DMS114 treated with DMSO at 0.1 percent for 48 hours (cell line): ENCODE data around the gene SASS6.
"Not testable (repeated sequence)": the region's sequence is repeated elsewhere in the genome, so short reads cannot be mapped to it uniquely, and the experiment has no call there.

Experiments used
- DNase-seq: peaks from one replicate; lab custom pipeline; 2025; ENCODE audit not compliant: unreplicated experiment; lab: John Stamatoyannopoulos, UW

The SASS6 gene

DNA sequence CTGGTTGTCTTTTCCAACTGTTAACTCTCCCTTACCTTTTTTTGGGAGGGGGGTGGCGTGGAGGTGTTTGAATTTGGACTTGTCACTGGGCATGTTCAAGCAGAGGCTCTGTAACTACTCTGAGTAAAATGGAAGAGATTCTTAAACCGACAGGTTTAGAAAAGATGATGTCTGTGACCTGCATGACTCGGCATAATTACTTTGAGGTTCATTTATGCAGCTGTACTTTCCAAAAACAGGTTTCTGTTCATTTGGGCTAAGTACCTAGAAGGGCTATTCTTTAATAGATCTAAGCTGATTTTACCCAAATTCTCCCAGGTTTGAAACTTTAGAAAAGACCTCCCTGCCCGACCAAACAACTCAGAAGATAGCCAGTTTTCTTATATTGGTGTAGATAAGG is 82.6 kb downstream of the SASS6 start:
- DNase-seq = no peak

DNA sequence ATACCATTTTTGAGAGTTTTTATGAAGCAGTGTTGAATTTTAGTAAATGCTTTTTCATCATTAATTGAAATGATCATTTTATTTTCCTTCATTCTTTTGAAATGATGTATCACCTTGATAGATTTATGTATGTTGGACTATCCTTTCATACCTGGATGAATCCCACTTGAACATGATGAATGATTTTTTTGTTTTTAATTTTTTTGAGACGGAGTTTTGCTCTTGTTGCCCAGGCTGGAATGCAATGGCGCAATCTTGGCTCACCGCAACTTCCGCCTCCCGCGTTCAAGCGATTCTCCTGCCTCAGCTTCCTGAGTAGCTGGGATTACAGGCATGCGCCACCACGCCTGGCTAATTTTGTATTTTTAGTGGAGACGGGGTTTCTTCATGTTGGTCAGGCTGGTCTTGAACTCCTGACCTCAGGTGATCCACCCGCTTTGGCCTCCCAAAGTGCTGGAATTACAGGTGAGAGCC is 85.5 kb downstream of the SASS6 start:
- not testable (repeated sequence) for DNase-seq

GRCh38 chr1:100045206-100045605 is 87.5 kb downstream of the SASS6 start:
- DNase-seq = no peak

DNA sequence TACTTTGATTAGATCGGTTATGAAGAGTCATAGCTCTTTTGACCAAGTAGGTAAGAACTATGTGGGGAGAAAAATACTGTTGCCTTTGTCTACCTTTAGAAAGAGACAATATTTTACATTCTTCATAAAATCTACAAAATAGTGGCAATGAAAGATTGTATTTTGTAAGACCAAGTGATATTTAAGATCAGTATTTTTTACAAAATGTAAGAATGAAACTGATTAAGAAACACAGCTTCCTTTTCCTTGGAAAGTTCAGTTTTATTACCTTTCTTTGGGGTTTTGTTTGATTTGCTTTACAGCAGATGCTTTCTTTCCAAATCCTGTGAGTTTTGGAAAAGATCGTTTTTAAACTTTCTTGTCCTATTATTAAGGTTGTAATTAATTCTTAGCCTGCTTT is 93.1 kb downstream of the SASS6 start:
- no peak for DNase-seq

DNA sequence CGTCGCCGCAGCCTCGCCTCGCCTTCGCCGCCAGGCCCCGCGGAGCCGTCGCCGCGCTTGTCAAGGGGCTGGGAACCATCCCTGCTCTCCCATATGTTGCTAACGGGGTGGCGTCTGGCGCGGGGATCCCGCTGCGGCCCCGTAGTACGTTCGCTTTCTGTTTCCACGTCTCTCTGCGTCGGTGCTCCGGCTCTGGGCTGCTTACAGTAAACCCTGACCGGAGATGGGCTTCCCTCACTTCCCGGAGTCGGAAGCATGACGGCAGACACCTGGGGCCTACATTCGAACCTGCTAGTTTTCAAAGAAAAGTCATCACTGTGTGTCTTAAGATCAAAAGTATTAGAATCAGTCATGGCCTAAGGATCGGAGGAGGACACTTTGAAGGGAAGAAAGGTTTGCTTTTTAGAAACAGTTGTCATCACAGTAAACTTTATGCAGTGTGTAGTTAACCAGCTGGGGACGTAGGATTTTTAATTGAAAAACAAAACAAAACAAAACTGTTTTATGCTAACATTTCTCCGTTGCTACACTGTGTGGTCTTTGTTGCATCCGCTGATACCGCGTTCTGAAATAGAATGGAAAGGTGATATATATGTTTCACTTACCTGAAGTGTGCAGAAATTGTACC is 94.0 kb downstream of the SASS6 start:
- DNase-seq = peak; percentile 27

DNA sequence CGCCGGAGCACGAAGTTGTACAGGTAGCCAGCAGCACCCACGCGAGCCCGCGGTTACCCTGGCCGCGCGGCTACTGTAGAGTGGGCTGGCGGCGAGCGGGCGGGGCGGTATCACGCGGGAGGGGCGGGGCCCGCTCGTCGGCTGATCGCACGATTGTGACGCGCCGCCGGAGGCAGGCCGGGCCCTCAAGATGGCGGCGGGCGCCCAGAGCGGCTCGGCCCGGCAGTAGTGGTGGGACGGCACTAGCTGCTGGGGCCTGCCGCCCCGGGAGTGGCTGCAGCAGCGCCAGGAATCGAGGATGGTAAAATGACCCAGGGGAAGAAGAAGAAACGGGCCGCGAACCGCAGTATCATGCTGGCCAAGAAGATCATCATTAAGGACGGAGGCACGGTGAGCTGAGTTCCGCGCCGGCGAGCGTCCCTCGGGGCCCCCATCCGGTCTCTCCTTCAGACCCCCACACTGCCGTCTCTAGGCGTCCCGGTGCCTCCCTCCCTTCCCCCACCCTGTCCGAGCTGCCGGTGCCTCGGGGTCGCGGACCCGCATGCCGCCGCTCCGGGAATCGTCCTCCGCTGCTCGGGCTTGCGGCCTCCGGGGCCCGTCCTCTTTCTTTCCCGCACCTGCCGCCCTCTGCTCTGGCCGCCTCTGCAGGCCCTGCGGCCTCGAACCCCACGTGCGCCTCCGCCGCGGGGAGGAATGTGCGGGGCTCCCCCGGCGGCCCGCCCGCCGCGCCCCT is 94.6 kb downstream of the SASS6 start:
- peak; percentile 68 for DNase-seq

DNA sequence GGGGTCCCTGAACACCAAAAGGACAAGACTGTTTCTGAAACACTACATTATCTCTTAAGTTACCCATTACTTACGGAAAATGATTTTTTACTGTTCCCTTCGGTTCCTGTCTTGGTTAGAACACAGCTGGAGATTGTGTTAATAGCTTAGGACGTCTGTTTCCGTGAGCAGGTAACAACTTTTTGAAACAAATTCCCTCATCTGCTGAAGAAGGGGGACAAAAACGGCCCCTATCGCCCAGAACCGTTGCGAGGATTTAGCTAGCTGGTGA is 95.1 kb downstream of the SASS6 start:
- DNase-seq = peak; percentile 52

- DNase-seq = peak; percentile 40
Measured at GRCh38 chr1:100036718-100037655, 95.7 kb downstream of the SASS6 start.

GRCh38 chr1:100035214-100035613 is 97.5 kb downstream of the SASS6 start:
- DNase-seq = no peak

DNA sequence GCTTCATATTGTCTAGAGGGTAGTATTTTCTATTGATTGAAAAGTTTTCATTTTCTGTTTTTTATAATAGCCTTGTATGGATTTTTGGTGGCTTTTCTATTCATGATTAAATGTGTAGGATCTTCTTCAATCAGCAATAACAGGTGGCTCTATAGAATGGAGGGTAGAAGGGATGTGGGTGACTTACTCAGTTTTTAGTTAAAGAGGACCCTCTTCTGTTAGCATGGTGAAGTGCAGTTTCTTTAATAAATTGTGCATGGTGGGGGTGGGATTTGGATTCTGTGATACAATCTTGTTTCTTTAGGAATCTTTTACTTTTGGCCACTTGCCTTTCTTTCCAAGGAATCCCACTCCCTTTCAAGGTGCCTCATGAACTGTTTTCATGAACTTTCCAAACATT is 98.3 kb downstream of the SASS6 start:
- peak; percentile 56 for DNase-seq
